ENCODE data around the gene UVRAG. TPM values are rescaled to one million over a fixed set of nuclear protein-coding genes. Genes with fewer than 3 reads are reported as not detected.
A peak's percentile ranks its signal among the peaks of the same experiment; 100 is the strongest.
"Not testable (repeated sequence)": the region's sequence is repeated elsewhere in the genome, so short reads cannot be mapped to it uniquely, and the experiment has no call there.

Gene UVRAG
- total RNA-seq, 1 donor from 2014 or later: 20.2 TPM

GRCh38 chr11:76069001-76069400 is 254.0 kb downstream of the UVRAG start:
- Mint-ChIP-seq H3K36me3 (ENCODE audit: unreplicated experiment) (peaks cover 19% of the 10 kb centered on the region), H3K27ac (ENCODE audit: unreplicated experiment) (no peak overlapping the region), H3K4me3 (ENCODE audit: unreplicated experiment) (no peak overlapping the region), H3K4me1 (ENCODE audit: unreplicated experiment) (peaks cover 26% of the 10 kb centered on the region), H3K27me3 (ENCODE audit: unreplicated experiment) (no peaks in the 10 kb centered on the region), H3K9me3 (ENCODE audit: unreplicated experiment) (no peaks in the 10 kb centered on the region)
- TF ChIP-seq, protein P1, sequence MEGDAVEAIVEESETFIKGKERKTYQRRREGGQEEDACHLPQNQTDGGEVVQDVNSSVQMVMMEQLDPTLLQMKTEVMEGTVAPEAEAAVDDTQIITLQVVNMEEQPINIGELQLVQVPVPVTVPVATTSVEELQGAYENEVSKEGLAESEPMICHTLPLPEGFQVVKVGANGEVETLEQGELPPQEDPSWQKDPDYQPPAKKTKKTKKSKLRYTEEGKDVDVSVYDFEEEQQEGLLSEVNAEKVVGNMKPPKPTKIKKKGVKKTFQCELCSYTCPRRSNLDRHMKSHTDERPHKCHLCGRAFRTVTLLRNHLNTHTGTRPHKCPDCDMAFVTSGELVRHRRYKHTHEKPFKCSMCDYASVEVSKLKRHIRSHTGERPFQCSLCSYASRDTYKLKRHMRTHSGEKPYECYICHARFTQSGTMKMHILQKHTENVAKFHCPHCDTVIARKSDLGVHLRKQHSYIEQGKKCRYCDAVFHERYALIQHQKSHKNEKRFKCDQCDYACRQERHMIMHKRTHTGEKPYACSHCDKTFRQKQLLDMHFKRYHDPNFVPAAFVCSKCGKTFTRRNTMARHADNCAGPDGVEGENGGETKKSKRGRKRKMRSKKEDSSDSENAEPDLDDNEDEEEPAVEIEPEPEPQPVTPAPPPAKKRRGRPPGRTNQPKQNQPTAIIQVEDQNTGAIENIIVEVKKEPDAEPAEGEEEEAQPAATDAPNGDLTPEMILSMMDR (IDR thresholded peaks at IDR 0.05): no peak
- DNase-seq (ENCODE audit: extremely low spot score, unreplicated experiment): no peak

GRCh38 chr11:76071090-76071489 is 256.1 kb downstream of the UVRAG start:
- Mint-ChIP-seq H3K27ac (ENCODE audit: unreplicated experiment) (no peak overlapping the region), H3K4me1 (ENCODE audit: unreplicated experiment) (peaks cover 46% of the 10 kb centered on the region), H3K9me3 (ENCODE audit: unreplicated experiment) (no peaks in the 10 kb centered on the region), H3K36me3 (ENCODE audit: unreplicated experiment) (peaks cover 14% of the 10 kb centered on the region), H3K4me3 (ENCODE audit: unreplicated experiment) (no peak overlapping the region), H3K27me3 (ENCODE audit: unreplicated experiment) (no peaks in the 10 kb centered on the region)
- DNase-seq (ENCODE audit: extremely low spot score, unreplicated experiment): no peak
- TF ChIP-seq, protein P1 (IDR thresholded peaks at IDR 0.05): no peak

GRCh38 chr11:76073724-76074123 is 258.7 kb downstream of the UVRAG start:
- no peaks in the 10 kb centered on the region for H3K27me3 Mint-ChIP-seq (ENCODE audit: unreplicated experiment)
- no peaks in the 10 kb centered on the region for H3K9me3 Mint-ChIP-seq (ENCODE audit: unreplicated experiment)
- peak overlapping the region; percentile 45 for H3K27ac Mint-ChIP-seq (ENCODE audit: unreplicated experiment)
- peaks cover 3% of the 10 kb centered on the region for H3K36me3 Mint-ChIP-seq (ENCODE audit: unreplicated experiment)
- no peak for DNase-seq (ENCODE audit: extremely low spot score, unreplicated experiment)
- peaks cover 59% of the 10 kb centered on the region for H3K4me1 Mint-ChIP-seq (ENCODE audit: unreplicated experiment)
- TF ChIP-seq, protein P1 (IDR thresholded peaks at IDR 0.05): no peak
- no peak overlapping the region for H3K4me3 Mint-ChIP-seq (ENCODE audit: unreplicated experiment)

DNA sequence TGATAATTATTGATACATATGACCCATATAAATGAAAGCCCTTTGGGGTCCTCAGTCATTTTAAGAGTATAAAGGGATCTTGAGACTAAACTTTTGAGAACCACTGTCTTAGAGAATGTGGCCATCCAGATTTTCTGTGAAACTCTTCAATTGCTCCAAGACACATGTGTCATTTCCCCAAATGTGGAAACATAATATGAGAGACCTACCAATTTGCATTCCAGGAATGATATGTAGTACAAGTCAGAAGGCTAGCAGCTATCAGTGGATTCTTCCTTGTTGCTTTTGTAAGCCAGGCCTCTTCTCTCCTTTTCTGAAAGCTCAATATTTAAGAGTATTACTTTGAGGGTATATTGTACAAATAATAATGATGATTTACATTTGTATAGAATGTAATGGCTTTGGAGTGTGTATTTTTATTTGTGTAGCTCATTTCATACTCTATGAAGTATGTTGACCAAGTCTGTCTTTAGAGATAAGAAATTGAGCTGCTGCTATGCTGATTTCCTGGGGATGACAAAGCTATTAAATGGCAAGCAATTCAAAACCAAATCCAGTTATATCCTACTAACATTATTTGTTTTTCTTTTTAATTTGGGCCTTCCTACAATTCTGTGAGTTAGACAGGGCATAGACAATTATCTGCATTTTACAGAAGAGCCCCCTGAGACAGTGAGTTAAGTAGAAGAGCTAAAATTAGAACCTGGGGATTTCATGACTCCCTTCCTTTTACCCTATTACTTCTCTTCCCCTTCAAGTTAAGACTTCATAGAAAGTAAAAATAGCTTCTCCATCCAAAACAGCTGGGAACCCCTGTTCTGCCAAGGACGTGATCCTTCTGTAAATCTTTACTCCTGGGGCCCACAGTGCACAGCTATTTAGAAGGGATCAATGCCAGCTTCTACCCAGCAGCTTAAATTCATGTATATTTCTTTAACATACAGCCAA is 259.4 kb downstream of the UVRAG start:
- H3K27me3 Mint-ChIP-seq (ENCODE audit: unreplicated experiment): no peaks in the 10 kb centered on the region
- DNase-seq (ENCODE audit: extremely low spot score, unreplicated experiment): no peak
- H3K36me3 Mint-ChIP-seq (ENCODE audit: unreplicated experiment): peaks cover 3% of the 10 kb centered on the region
- TF ChIP-seq, protein P1 (IDR thresholded peaks at IDR 0.05): no peak
- peaks cover 63% of the 10 kb centered on the region for H3K4me1 Mint-ChIP-seq (ENCODE audit: unreplicated experiment)
- H3K4me3 Mint-ChIP-seq (ENCODE audit: unreplicated experiment): no peak overlapping the region
- H3K9me3 Mint-ChIP-seq (ENCODE audit: unreplicated experiment): no peaks in the 10 kb centered on the region
- peak overlapping the region; percentile 85 for H3K27ac Mint-ChIP-seq (ENCODE audit: unreplicated experiment)

DNA sequence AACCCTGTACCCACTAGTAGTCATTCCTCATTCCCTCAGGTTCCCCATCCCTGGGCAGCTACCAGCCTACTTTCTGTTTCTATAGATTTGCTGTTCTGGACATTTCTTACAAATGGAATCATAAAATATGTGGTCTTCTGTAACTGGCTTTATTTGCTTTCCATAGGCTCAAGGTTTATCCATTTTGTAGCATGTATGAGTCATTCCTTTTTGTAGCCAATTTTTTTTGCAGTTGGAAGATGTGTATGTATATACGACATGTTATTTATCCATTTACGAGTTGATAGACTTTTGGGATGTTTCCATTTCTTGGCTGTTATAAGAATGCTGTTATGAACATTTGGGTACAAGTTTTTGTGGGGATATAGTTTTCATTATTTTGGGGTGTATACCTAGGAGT is 260.7 kb downstream of the UVRAG start:
- H3K4me3 Mint-ChIP-seq (ENCODE audit: unreplicated experiment): no peak overlapping the region
- peak overlapping the region; percentile 85 for H3K27ac Mint-ChIP-seq (ENCODE audit: unreplicated experiment)
- no peaks in the 10 kb centered on the region for H3K9me3 Mint-ChIP-seq (ENCODE audit: unreplicated experiment)
- H3K27me3 Mint-ChIP-seq (ENCODE audit: unreplicated experiment): no peaks in the 10 kb centered on the region
- peaks cover 63% of the 10 kb centered on the region for H3K4me1 Mint-ChIP-seq (ENCODE audit: unreplicated experiment)
- DNase-seq (ENCODE audit: extremely low spot score, unreplicated experiment): no peak
- peaks cover 3% of the 10 kb centered on the region for H3K36me3 Mint-ChIP-seq (ENCODE audit: unreplicated experiment)
- TF ChIP-seq, protein P1 (IDR thresholded peaks at IDR 0.05): no peak

GRCh38 chr11:76076253-76076652 is 261.2 kb downstream of the UVRAG start:
- Mint-ChIP-seq H3K27ac (ENCODE audit: unreplicated experiment) (peak overlapping the region; percentile 85), H3K4me1 (ENCODE audit: unreplicated experiment) (peaks cover 60% of the 10 kb centered on the region)
- DNase-seq (ENCODE audit: extremely low spot score, unreplicated experiment); H3K9me3 Mint-ChIP-seq (ENCODE audit: unreplicated experiment); H3K36me3 Mint-ChIP-seq (ENCODE audit: unreplicated experiment); H3K27me3 Mint-ChIP-seq (ENCODE audit: unreplicated experiment); H3K4me3 Mint-ChIP-seq (ENCODE audit: unreplicated experiment): not testable (repeated sequence)

All from osteocyte (in vitro differentiated cells).